Tibial nerve (tissue), 4 donors: ENCODE results near the gene ZBTB12.

Experiments used
- EP300 ChIP-seq, 2 donors: sonication (generic); formaldehyde crosslinking; IDR thresholded peaks; one replicate each; pipeline ENCODE4 v1.6.1; 2017; ENCODE audit warnings: antibody characterized with exemption in 2 of 2, mild to moderate bottlenecking in 1 of 2
- POLR2A ChIP-seq, 2 donors: fragments of 450-650 bp; IDR thresholded peaks; one replicate each; pipeline ENCODE4 v1.6.1; 2017; ENCODE audit warnings: antibody characterized with exemption in 2 of 2, mild to moderate bottlenecking in 2 of 2, moderate library complexity in 2 of 2
- TF ChIP-seq, protein P1 (sequence below), 5 experiments: fragments of 200-600 bp in 3 of 5; fragments of 450-650 bp in 2 of 5; sonication (generic) in 3 of 5; IDR thresholded peaks; one replicate each; pipeline ENCODE4 v1.5.1; 2016 to 2019; ENCODE audit warnings: antibody characterized with exemption in 5 of 5, mild to moderate bottlenecking in 3 of 5, moderate library complexity in 2 of 5

DNA sequence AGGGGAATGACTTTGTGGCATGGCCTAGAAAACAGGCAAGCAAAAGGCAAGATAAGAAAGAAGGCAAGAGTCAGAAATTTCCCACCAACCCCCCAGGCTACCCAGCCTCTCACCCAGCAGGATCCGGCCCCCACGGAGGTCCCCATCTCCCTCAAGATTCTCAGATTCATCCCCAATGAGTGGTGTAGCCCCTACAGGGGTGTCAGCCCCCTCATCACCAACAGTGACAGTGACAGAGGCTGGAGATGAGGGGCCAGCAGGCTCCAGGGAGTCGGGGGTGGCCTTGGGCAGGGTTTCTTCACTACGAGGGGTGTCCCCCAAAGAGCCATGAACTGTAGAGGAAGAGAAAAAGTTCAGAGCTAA, 5.4 kb downstream of the ZBTB12 start:
- TF ChIP-seq EP300 (IDR thresholded peaks at IDR 0.05): no peak
- no peak for TF ChIP-seq POLR2A (IDR thresholded peaks at IDR 0.05)
- TF ChIP-seq, protein P1, sequence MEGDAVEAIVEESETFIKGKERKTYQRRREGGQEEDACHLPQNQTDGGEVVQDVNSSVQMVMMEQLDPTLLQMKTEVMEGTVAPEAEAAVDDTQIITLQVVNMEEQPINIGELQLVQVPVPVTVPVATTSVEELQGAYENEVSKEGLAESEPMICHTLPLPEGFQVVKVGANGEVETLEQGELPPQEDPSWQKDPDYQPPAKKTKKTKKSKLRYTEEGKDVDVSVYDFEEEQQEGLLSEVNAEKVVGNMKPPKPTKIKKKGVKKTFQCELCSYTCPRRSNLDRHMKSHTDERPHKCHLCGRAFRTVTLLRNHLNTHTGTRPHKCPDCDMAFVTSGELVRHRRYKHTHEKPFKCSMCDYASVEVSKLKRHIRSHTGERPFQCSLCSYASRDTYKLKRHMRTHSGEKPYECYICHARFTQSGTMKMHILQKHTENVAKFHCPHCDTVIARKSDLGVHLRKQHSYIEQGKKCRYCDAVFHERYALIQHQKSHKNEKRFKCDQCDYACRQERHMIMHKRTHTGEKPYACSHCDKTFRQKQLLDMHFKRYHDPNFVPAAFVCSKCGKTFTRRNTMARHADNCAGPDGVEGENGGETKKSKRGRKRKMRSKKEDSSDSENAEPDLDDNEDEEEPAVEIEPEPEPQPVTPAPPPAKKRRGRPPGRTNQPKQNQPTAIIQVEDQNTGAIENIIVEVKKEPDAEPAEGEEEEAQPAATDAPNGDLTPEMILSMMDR (IDR thresholded peaks at IDR 0.05): no peak
